Measurements from ENCODE around the gene LCLAT1.
"Not testable (repeated sequence)": the region's sequence is repeated elsewhere in the genome, so short reads cannot be mapped to it uniquely, and the experiment has no call there.

Gene LCLAT1

DNA sequence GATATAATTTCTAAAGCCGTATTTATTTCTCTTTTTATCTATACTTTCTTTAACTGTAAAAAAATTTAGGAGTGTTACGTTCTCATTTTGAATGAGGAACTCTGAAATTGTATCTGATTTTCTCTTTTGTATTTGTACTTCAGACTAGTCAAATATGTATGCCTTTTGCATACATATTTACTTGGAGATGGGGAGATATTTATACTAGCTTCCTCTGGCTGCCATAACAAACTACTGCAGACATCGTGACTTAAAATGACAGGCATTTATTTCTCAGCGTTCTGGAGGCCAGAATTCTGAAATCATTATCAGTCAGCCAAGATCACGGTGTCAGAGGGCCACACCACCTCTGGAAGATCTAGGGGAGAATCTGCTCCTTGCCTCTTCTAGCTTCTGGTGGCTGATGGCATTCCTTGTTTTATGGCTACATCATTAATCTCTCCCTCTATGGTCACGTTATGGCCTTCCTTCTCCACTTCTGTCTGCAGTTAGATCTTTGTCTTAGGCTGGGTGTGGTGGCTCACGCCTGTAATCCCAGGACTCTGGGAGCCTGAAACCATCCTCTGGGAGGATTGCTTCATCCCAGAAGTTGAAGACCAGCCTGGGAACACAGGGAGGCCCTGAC lies 8.2 kb downstream of the LCLAT1 start:
- peak; percentile 43 to 50 for DNase-seq
- TF ChIP-seq GATA1 (IDR thresholded peaks at IDR 0.05; ENCODE audit: low read depth, low read length) (no peak), POLR2A (IDR thresholded peaks at IDR 0.05; ENCODE audit: low read length) (no peak)

DNA sequence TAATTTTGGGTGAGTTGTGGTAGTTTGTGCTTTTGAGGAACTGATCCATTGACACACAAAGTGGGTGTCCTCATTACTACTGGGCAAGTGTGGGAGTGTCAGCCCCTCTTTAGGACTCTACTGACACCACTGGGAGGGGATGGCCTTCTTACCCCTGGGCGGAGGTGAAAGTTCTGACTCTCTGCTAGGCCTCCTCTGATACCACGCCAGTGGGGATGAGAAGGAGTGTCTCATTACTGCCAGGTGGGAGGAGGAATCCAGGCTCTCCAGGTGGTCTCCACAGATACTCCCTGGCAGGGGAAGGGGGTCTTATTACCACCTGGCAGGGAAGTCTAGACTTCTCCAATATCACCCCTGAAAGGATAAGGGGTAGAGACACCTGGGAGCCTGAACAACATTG lies 9.1 kb downstream of the LCLAT1 start:
- TF ChIP-seq GATA1 (IDR thresholded peaks at IDR 0.05; ENCODE audit: low read depth, low read length) (no peak), POLR2A (IDR thresholded peaks at IDR 0.05; ENCODE audit: low read length) (no peak)
- DNase-seq = no peak

DNA sequence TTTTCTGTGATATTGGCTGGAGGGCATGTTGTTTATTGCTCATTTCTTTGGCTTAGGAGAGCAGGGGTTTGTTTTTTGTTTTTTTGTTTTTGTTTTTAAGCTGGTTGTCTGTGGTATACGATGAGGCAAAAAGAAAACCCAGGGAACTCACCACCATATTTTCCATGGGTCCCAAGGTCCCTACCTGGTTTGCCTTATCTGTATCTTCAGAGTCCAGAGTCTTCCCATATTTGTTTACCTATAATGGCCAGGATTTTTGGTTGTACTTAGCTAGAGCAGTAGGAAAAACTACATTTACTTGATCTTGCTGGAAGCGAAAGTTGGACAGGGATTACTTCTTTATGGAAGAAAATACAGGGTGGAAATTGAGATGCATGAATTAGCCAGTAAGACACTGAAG lies 9.5 kb downstream of the LCLAT1 start:
- no peak for TF ChIP-seq GATA1 (IDR thresholded peaks at IDR 0.05; ENCODE audit: low read depth, low read length)
- TF ChIP-seq POLR2A (IDR thresholded peaks at IDR 0.05; ENCODE audit: low read length) = no peak
- no peak for DNase-seq

DNA sequence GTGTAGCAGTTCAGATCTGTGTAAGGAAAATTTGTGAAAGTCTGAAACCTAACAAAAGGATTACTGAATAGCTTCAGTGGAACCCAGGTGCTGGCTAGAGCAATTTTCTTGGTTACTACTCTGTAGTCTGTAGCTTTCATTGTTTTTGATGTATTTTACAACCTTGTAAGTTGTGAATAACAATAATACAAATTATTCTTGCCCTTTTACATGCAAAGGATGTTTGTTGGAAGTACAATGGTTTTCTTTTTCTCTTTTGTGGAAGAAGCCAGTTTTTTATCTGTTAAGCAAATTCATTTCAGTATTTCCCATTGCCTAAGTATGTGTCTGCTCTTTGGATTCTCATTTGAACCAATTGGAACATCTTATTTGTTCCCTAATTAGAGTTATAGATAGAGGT lies 10.2 kb downstream of the LCLAT1 start:
- TF ChIP-seq GATA1 (IDR thresholded peaks at IDR 0.05; ENCODE audit: low read depth, low read length) (no peak), POLR2A (IDR thresholded peaks at IDR 0.05; ENCODE audit: low read length) (no peak)
- DNase-seq = no peak

DNA sequence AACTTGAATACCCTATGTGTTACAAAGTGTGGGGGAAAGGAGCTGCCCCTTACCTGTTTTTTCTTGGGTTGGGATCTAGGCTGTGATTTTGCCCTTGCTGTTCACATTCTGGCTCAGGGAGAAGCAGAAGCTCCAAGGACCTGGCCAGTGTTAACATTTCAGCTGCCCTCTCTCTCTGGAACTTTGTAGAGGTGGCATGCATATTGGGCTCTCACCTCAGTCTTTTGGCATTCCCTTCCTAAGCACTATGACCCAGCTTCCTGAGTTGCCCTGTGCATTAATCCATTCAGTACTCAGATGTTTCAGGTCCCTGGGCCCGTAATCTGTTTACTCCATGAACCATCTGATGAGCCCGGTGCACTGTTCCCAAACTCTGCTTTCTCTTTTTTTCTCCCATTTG lies 12.1 kb downstream of the LCLAT1 start:
- TF ChIP-seq POLR2A (IDR thresholded peaks at IDR 0.05; ENCODE audit: low read length) (no peak), GATA1 (IDR thresholded peaks at IDR 0.05; ENCODE audit: low read depth, low read length) (no peak)
- no peak for DNase-seq

DNA sequence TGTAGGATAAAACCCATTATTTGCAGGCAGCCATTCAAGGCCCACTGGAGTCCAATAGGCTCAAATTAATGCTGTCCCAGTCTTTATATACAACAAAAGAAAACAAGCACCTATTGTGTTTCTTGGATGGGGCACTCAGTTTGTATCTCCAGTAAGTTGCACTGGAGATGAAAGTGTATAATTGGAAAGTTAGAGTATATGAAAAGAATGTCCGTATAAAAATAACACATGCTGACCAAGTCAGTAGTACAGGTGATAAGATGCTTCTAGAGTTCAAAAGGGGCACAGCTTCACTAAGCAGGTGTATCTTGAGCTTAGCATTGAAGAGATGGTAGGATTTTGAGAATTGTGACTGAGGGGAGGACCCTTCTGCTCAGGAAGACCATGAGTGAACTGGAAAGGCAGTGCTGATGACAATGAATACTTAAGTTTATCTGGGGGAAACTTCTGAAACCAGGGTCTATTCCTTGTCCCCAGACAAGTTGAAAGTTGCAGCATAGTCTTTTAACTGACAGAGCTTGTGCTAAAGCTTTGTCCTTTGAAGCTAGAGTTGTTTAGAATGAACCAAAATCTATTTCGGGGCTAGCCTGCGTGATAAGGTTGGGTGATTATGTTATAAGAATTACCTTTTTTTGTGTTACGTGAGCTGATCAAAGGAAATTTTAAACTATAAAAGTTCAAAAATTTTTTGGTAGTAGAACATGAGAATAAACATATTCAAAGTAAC lies 15.2 kb downstream of the LCLAT1 start:
- DNase-seq = no peak
- TF ChIP-seq POLR2A (IDR thresholded peaks at IDR 0.05; ENCODE audit: low read length) (no peak), GATA1 (IDR thresholded peaks at IDR 0.05; ENCODE audit: low read depth, low read length) (no peak)

DNA sequence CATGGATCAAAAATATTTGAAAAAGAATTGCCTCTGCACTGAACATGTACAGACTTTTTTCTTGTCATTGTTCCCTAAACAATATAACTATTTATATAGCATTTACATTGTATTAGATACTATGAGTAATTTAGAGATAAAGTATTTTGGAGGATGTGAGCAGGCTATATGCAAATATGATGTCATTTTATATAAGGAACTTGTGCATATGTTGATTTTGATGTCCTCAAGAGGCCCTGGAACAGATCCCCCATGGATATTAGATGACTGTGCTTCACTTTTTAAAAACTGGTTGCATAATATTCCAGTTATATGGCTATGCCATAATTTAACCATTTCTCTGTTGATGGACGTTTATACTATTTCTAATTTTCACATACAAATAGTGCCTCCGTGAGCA lies 16.5 kb downstream of the LCLAT1 start:
- TF ChIP-seq POLR2A (IDR thresholded peaks at IDR 0.05; ENCODE audit: low read length) = no peak
- no peak for TF ChIP-seq GATA1 (IDR thresholded peaks at IDR 0.05; ENCODE audit: low read depth, low read length)
- no peak for DNase-seq

DNA sequence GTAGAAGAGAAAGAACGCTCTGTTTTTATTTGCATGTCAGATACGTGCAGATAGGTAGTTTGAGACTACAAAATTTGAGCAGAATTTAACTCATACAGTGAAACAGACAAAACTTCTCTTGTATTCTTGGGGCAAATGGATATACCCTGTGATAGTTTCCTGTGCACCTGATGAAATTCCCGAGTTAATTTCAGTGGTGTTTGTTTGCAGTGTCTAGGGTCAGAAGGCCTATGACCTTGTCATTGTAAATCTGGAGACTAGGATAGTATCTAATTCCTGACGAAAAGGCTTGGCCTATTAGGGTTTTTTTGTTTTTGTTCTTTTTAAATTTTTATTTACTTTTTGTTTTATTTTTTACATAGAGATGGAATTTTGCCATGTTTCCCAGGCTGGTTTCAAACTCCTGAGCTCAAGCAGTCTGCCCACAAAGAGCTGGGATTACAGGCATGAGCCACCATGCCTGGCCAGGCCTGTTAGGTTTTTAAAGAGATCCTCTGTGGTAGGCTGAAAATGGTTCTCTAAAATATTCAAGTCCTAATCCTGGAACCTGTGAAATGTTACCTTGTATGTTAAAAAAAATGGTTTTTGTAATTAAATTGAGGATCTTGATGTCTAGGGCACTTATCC lies 17.6 kb downstream of the LCLAT1 start:
- no peak for DNase-seq
- TF ChIP-seq GATA1 (IDR thresholded peaks at IDR 0.05; ENCODE audit: low read depth, low read length) = no peak

DNA sequence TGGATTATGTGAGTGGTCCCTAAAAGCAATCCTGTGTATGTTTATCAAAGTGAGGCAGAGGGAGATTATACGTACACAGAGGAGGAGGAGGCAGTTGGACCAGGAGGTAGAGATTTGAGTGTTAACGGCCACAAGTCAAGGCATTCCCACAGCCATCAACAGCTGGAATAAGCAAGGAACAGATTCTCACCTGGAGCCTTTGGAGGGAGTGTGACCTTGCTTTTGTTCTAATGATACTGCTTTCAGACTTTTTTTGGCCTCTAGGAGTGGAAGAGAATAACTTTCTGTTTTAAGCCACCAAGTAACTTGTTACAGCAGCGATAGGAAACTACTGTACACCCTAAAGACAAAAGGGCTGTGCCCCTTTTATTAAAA lies 18.1 kb downstream of the LCLAT1 start:
- DNase-seq = peak; percentile 29 to 33
- TF ChIP-seq POLR2A (IDR thresholded peaks at IDR 0.05; ENCODE audit: low read length) = no peak
- TF ChIP-seq GATA1 (IDR thresholded peaks at IDR 0.05; ENCODE audit: low read depth, low read length) = no peak

DNA sequence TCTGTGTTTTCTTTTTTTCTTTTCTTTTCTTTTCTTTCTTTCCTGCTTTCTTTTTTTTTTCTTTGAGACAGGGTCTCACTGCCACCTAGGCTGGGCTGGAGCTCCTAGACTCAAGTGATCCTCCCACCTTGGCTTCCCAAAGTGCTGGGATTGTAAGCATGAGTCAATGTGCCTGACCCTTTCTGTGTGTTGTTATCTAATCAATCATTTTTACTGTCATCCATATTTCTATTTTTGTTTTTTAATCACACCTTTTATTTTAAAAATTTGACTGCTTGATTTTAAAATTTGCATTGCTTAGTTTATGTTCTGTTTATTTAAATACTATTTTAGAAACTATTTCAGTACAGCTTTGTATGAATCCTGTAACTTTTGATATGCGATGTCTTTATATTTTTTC lies 19.2 kb downstream of the LCLAT1 start:
- no peak for DNase-seq
- TF ChIP-seq POLR2A (IDR thresholded peaks at IDR 0.05; ENCODE audit: low read length) (no peak), GATA1 (IDR thresholded peaks at IDR 0.05; ENCODE audit: low read depth, low read length) (no peak)

DNA sequence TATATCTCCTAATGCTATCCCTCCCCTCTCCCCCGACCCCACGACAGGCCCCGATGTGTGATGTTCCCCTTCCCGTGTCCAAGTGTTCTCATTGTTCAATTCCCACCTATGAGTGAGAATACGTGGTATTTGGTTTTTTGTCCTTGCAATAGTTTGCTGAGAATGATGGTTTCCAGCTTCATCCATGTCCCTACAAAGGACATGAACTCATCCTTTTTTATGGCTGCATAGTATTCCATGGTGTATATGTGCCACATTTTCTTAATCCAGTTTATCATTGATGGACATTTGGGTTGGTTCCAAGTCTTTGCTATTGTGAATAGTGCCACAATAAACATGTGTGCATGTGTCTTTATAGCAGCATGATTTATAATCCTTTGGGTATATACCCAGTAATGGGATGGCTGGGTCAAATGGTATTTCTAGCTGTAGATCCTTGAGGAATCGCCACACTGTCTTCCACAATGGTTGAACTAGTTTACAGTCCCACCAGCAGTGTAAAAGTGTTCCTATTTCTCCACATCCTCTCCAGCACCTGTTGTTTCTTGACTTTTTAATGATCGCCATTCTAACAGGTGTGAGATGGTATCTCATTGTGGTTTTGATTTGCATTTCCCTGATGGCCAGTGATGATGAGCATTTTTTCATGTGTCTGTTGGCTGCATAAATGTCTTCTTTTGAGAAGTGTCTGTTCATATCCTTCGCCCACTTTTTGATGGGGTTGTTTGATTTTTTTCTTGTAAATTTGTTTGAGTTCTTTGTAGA lies 20.2 kb downstream of the LCLAT1 start:
- not testable (repeated sequence) for DNase-seq

DNA sequence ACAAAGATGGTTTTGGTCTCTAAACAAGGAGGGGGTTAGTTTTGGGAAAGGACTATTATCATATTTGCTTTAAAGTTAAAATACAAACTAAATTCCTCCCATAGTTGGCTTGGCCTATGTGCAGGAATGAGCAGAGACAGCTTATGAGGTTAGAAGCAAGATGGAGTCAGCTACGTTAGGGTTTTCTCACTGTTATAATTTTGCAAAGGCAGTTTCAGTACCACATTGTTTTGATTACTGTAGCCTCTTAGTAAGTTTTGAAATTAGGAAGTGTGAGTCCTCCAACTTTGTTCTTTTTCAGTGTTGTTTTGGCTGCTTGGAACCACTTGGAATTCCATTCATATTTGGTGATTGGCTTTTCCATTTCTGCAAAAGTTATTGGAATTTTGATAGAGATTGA lies 23.4 kb downstream of the LCLAT1 start:
- no peak for DNase-seq
- no peak for TF ChIP-seq POLR2A (IDR thresholded peaks at IDR 0.05; ENCODE audit: low read length)
- TF ChIP-seq GATA1 (IDR thresholded peaks at IDR 0.05; ENCODE audit: low read depth, low read length) = no peak

DNA sequence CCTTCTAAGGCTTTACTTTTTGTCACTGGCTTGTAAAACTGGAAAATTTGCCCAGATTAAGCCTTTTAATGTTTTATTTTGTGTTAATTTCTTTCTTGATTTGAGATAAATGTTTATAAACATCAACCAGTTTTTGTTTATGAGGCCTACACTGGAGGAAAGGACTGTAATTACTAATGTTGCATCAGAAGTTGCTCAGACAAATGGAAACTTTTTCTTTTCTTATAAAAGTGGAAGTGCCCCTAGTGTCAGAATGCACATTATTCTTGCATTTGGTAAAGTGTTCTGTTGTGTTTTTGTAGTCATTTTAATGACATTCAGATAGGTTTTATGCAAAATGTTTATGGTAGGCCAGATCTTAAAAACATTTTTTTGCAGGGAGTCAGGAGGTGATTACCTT lies 25.3 kb downstream of the LCLAT1 start:
- no peak for TF ChIP-seq POLR2A (IDR thresholded peaks at IDR 0.05; ENCODE audit: low read length)
- TF ChIP-seq GATA1 (IDR thresholded peaks at IDR 0.05; ENCODE audit: low read depth, low read length) = no peak
- DNase-seq = peak; percentile 13 to 54

DNA sequence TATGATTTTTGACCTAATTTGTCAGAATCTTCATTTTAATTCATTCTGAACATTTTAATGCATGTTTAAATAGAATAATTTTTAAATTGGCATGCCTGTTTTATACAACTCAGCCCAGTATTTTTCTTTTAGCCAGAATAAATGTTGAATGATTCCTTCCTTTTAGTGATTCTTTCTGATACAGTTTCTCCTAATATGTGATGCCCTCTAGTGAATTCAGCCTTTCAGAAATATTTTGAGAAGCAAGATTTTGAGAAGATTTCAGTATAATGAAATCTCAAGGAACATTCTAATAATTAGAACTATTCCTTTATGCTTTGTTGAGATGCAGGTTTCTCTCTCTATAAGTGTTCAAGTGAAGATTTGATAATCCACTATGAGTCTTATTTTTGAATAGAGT lies 28.5 kb downstream of the LCLAT1 start:
- TF ChIP-seq POLR2A (IDR thresholded peaks at IDR 0.05; ENCODE audit: low read length) (no peak), GATA1 (IDR thresholded peaks at IDR 0.05; ENCODE audit: low read depth, low read length) (no peak)
- DNase-seq = peak in 1 of 2 experiments; percentile 10

Data from erythroblast (primary cell).